HepG2 (cell line): ENCODE data around the gene JOSD2.

Experiments used
- CHD4 ChIP-seq: fragments of 200-600 bp; sonication (generic); IDR thresholded peaks from 2 replicates; pipeline ENCODE4 v1.7.0; 2017; ENCODE audit warnings: mild to moderate bottlenecking, low read length, borderline replicate concordance
- FOXM1 ChIP-seq: sonication (generic); formaldehyde crosslinking; IDR thresholded peaks from 2 replicates; pipeline ENCODE4 v1.5.0; 2020; ENCODE audit warnings: missing genetic modification reagents
- POLR2A ChIP-seq, 2 experiments: IDR thresholded peaks; 2 replicates each; pipeline ENCODE4 v1.6.1; 2011; ENCODE audit warnings: low read depth in 2 of 2, low read length in 2 of 2, mild to moderate bottlenecking in 1 of 2, moderate library complexity in 1 of 2; ENCODE audit not compliant: insufficient read depth in 1 of 2

GRCh38 chr19:50512999-50513745 is 2.2 kb upstream of the JOSD2 start:
- TF ChIP-seq FOXM1 (CRISPR knock-in tag) (no peak), POLR2A (IDR thresholded peaks at IDR 0.05; ENCODE audit: insufficient read depth in 1 of 2, low read depth in 2 of 2, low read length in 2 of 2) (no peak), CHD4 (no peak)
